ENCODE measurements around the gene RPL39L.

The RPL39L gene

DNA sequence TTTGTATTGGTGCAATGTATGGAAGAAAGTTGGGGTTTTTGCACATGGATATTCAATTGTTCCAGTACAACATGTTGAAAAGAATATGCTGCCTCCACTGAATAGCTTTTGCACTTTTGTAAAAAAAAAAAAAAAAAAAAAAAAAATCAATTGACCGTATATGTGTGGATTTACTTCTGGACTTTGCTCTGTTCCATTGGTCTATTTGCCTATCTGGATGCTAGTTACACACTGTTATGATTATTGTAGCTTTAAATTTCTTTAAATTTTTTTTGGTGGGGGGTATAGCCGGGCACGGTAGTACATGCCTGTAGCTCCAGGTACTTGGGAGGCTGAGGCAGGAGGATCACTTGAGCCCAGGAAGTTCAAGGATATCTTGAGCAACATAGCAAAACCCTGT lies 52.5 kb downstream of the RPL39L start:
- no peak for DNase-seq

DNA sequence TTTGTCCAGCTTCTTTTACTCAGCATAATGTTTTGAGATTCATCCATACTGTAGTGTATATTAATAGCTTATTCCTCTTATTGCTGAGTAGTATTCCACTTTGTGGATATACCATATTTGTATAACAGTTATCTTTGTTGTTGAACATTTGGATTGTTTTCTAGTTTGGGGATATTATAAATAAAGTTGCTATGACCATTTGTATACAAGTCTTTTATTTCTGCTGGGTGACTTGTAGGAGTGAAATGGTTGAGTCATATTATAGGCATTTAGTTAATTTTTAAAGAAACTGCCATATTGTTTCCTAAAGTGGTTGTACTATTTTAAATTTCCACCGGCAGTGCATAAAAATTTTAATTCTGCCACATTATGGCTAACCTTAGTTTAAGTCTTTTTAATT lies 53.4 kb downstream of the RPL39L start:
- no peak for DNase-seq

DNA sequence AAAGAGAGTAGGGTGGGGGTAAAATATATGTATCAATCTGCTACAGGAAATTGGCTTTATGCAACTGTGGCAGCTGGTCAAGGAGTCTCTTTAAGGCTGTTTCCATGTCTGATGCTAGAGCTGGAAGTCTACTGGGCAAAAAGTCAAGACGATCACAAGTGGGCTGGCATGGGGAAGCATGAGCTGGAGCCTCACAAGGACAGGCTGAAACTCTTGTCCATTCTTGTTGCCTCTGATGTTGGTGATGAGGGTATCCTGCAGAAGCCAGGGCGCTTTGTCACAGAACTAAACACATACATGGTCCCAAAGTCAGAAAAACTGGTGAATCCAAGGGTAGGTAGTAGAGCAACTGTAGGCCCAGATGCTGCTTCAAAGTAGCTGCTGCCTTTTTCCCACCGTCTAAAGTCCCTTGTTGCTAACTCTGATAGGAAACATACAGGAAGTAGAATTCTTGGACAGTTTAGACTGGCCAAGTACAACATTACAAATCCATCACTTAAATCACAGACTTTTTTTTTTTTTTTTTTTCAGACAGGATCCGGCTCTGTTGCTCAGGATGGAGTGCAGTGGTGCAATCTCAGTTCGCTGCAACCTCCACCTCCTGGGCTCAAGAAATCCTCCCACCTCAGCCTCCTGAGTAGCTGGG lies 54.2 kb downstream of the RPL39L start:
- no peak for DNase-seq

DNA sequence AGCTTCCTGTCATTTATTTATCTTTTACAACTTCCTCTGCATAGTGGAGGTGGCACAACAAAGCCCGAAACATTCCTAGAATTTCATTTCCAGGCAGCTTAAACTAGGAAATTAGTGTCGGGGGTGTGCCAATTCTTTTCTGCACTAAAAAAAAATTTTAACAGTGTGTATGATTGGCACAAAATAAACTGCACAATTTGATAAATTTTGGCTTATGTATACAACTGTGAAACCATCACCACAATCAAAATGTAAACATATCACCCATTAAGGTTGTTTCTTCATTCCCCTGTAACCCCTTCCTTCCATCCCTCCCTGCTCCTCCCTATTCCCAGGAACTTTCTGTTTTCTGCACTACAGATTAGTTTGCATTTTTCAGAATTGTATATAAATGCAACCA lies 54.7 kb downstream of the RPL39L start:
- no peak for DNase-seq

DNA sequence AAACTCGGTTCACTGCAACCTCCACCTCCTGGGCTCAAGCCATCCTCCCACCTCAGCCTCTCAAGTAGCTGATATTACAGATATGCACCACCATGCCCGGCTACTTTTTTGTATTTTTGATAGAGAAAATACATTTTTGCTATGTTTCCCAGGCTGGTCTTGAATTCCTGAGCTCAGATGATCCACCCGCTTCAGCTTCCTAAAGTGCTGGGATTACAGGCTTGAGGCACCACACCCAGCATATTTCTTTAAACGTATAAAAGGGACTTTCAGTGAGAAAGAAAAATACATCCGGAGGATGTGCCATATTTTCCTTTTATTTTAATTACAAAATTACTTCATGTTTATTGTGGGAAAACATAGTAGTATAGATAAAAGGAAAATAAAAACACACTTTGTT lies 55.2 kb downstream of the RPL39L start:
- DNase-seq: no peak

DNA sequence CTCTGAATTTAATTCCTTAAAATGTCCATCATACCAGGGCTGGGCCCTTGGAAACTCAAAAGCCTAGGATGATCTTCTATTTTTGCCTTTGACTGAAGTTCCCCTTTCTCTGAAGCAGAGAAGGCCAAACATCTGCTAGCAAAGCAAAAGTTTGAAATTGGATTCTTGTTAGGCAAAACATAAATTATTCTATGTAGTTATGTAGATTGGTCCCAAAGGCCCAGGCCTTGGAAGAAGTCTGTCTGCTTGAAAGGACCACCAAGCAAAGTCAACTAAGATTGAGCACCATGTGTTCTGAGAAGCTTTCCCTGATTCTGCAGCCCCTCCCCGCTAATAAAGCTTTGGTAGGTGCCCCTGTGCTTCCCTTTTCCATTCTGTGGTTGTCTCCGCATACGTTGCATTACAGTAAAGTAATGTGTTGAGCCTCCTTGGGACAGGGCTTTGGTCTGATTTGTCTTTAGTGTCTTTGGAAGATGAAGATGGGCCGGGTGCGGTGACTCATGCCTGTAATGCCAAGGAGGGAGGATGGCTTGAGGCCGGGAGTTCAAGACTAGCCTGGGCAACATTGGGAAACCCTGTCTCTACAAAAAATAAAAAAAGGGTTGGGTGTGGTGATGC lies 56.4 kb downstream of the RPL39L start:
- no peak for DNase-seq

DNA sequence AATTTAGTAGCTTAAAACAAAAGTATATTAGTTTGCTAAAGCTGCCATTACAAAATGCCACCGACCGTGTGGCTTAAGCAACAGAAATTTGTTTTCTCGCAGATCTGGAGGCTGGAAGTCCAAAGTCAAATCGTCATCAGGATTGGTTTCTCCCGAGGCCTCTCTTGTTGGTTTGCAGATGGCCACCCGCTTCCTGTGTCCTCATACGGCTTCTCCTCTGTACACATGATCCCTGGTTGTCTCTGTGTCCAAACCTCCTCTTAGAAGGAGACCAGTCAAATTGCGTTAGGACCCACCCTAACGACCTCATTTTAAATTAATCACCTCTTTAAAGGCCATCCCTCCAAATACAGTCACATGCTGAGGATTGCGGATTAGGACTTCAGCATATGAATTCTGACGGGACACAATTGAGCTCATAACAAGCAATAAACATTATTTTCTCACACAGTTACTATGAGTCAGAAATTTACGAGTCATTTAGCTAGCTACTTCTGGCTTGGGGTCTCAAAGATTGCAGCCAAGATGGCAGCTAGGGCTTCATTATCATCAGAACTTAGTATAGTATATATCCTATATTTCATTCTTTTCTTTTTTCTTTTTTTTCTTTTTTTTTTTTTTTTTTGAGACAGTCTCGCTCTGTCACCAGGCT lies 58.4 kb downstream of the RPL39L start:
- DNase-seq: no peak

DNA sequence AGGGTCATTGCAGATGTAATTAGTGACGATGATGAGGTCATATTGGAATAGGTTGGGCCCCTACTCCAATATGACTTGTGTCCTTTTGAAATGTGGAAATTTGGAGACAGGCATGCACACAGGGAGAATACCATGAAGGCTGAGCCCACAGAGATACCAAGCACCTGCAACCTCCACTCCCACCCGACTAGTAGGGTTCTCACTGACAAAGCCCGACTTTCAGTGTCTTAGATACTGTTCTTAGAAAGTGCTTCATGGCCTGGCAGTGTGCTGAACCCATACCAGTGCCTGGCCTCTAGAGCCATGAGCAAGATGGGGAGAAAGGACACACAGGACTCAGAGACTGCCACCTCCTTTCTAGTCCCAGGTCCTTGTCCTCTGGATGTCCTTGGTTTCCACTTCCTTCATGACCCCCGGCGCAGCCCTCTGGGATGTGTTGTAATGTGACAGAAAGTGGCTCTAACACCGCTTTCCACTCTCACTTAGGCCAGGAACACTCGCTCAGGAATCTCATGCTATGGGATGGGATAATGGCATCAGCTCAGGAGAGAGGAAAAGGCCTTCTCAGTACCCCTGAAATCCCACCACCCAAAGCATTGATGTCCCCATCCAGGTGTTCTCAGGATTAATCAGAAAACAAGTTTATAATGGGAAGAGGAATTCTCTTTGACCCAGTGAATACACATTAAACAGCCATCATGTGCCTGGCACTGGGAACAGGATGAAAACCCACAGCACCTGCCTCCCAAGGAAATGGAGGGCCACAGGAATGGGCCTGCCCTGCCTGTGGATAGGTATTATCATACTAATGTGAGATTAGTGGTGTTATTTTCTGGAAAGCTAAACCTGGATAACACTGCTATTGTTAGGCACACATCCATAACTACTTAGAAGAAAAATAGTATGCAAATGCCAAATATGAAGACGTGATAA lies 59.9 kb downstream of the RPL39L start:
- no peak for DNase-seq

DNA sequence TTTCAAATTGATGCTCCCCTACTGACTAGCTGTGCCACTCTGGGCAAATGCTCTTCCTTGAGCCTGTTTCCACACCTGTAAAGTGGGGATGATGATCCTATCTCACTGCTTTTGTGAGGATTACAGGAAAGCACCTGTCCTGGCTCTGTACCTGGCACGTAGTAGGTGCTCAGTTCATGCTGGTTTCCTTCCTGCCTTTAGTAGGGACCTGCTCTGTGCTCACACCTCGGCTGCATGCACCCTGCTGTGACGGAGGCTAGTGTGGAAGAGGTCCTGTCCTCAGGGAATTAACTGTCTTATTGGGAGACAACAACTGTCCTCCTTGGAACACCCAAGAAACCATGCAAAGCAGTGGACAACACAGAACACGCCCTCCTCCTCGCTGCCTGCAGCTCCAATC lies 61.8 kb downstream of the RPL39L start:
- no peak for DNase-seq

DNA sequence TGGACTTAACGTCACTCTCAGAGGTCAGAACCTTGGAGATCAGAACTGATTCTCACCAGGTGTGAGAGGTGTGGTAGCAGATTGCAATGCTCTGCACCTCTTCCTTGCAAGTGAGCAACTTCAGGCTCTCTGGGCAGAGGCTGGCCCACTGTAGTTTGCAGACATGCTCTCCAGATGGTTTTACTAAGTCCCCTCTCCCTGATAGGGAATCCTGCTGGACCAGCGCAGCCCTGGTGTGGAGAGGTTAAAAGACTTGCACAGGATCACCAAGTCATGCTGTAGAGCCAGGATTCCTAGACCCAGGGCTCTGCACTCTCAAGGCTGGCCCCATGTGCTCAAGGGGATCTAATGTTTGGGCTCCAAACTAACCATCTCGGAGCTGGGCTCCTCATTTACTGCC lies 62.2 kb downstream of the RPL39L start:
- DNase-seq: no peak

DNA sequence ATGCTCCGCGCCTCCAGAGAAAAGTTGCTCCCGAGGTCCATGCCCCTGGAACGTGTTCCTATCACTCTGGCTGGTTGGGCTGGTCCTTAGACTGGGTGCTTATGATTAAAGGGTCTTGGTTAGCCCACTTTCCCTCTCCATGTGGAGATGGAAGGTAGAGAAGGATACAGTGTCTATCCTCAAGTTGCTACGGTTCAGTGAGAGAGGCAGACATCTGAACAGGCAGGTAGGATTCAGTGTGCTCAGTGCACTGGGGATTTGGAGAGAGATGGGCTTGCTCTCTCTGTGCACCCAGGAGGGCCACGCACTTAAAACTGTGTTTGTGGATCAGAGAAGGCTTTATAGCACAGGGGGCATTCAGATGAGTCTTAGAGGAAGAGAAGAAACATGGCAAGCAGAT lies 63.0 kb downstream of the RPL39L start:
- no peak for DNase-seq

DNA sequence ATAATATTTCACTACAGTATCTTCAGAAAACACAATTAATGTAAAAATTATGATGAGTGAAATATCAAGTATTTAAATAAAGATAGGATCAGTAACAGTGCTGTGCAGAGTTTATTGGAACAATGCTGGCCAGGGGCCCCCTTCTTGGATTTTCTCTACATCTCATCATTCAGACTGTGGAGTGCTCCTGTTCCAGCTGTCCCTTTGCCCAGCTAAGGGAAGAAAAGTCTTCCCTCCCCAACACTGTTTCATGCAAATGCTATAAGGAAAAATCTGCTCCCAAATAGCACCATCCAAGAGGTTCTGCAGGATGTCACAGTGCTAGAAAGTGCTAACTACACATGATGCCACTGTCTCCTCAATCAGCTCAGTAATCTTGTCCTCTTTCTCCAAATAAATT lies 64.5 kb downstream of the RPL39L start:
- no peak for DNase-seq

DNA sequence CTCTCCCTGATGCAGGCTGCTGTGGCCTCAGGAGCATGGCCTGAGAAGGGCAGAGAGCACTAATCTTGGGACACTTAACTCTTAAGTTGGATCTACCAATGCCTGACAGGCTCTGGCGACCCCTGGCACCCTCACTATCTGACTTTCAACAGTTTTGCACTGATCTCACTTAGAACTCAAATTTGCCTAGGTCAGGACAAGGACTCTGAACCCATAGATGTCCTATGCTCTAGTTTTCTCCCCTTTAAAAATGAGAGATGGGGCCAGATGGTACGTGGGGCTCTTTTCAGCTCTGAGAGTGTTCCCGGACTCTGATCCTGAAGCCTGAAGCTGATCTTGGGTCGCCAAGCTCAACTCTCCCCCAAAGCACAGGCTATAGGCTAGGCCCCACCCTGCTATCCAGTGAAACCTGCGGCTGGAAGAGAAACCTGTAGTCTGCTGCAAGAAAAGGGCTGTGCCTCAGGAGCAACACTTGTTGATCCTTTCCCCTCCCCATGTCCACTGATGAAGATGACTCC lies 65.7 kb downstream of the RPL39L start:
- no peak for DNase-seq

DNA sequence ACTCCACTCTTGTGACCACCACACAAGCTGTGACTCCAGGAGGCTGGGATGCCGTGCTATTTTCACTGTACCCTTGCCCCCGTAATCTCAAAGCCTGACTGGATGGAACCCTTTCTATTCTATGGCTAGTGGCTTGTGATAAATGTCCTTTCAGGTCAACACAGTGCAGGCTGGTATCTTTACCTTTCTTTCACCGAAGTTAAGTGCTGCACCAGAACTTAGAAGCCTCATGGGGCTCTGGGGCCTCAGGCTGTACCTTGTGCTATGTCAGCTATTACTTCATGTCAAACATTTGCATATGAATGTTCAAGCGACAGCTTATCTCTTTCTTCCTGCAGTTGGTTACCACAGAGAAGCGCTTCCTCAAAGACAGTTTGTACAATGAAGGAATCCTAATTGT lies 66.8 kb downstream of the RPL39L start:
- no peak for DNase-seq

DNA sequence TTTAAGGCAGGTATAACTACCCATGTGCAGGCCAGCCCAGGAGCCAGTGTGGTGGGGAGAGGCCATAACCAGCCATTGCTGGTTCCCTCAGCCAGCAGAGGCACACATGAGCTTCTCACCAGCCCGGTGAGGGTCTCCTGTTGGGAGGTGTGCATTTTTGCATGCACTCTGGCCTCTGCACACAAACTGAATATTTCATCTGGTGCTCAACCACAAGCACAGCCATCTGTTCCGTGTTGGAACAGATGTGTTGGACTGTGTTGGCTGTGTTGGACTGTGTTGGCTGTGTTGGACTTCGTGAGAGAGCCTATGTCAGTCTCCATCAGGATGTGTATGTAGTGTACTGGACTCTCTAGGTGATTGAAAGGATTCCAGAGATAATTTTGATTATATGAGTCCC lies 67.2 kb downstream of the RPL39L start:
- DNase-seq: no peak
